GM23248 (cell line): ENCODE data around the gene RBFOX2. TPM values are rescaled to one million over a fixed set of nuclear protein-coding genes. Genes with fewer than 3 reads are reported as not detected.

ENCODE experiments used
- DNase-seq: peaks from one replicate; pipeline ENCODE4 v3.0.0-alpha.2; 2015
- H2AFZ ChIP-seq: fragments of 200-600 bp; sonication (generic); 2 replicates; pipeline ENCODE4 v1.6.1; 2016; ENCODE audit warnings: antibody characterized with exemption
- H3F3A ChIP-seq: fragments of 200-600 bp; sonication (generic); 2 replicates; pipeline ENCODE4 v1.6.1; 2016; ENCODE audit warnings: mild to moderate bottlenecking, antibody characterized with exemption, mixed run types; ENCODE audit not compliant: insufficient read depth
- H3K27ac ChIP-seq: fragments of 200-600 bp; sonication (generic); 2 replicates; pipeline ENCODE4 v1.5.1; 2016; ENCODE audit warnings: mild to moderate bottlenecking
- H3K27me3 ChIP-seq: fragments of 200-600 bp; sonication (generic); replicated peaks from 2 replicates; pipeline ENCODE4 v1.6.1; 2016; ENCODE audit warnings: mild to moderate bottlenecking; ENCODE audit not compliant: insufficient read depth
- H3K36me3 ChIP-seq: fragments of 200-600 bp; sonication (generic); 2 replicates; pipeline ENCODE4 v1.6.1; 2016; ENCODE audit warnings: low read depth, mild to moderate bottlenecking
- H3K4me1 ChIP-seq: fragments of 200-600 bp; sonication (generic); 2 replicates; pipeline ENCODE4 v1.6.1; 2016; ENCODE audit warnings: mild to moderate bottlenecking; ENCODE audit not compliant: insufficient read depth
- H3K4me2 ChIP-seq: fragments of 200-600 bp; sonication (generic); one replicate; pipeline ENCODE4 v1.6.1; 2016; ENCODE audit warnings: mild to moderate bottlenecking; ENCODE audit not compliant: unreplicated experiment
- H3K4me3 ChIP-seq: fragments of 200-600 bp; sonication (generic); 2 replicates; pipeline ENCODE4 v1.5.1; 2016; ENCODE audit warnings: mild to moderate bottlenecking
- H3K79me2 ChIP-seq: fragments of 200-600 bp; sonication (generic); 2 replicates; pipeline ENCODE4 v1.6.1; 2016; ENCODE audit warnings: mild to moderate bottlenecking; ENCODE audit not compliant: insufficient read depth
- H3K9ac ChIP-seq: fragments of 200-600 bp; sonication (generic); 2 replicates; pipeline ENCODE4 v1.6.1; 2016; ENCODE audit warnings: mild to moderate bottlenecking
- H3K9me2 ChIP-seq: fragments of 200-600 bp; sonication (generic); 2 replicates; pipeline ENCODE4 v1.6.1; 2016; ENCODE audit warnings: mixed run types, mild to moderate bottlenecking, moderate library complexity; ENCODE audit not compliant: insufficient read depth
- H3K9me3 ChIP-seq: fragments of 200-600 bp; sonication (generic); one replicate; pipeline ENCODE4 v1.6.1; 2017; ENCODE audit warnings: low read depth
- H4K20me1 ChIP-seq: fragments of 200-600 bp; sonication (generic); 2 replicates; pipeline ENCODE4 v1.6.0; 2016; ENCODE audit not compliant: insufficient read depth
- EZH2 ChIP-seq: fragments of 200-600 bp; sonication (generic); IDR thresholded peaks from 2 replicates; pipeline ENCODE4 v1.6.1; 2018; ENCODE audit warnings: antibody characterized with exemption, mild to moderate bottlenecking; ENCODE audit not compliant: insufficient read depth, poor library complexity, severe bottlenecking
- EZH2phosphoT487 ChIP-seq: fragments of 200-600 bp; sonication (generic); IDR thresholded peaks from 2 replicates; pipeline ENCODE4 v1.6.1; 2018; ENCODE audit warnings: antibody characterized with exemption, moderate library complexity, mild to moderate bottlenecking, low read depth; ENCODE audit not compliant: insufficient read depth
- WGBS, 2 experiments: methylation state at CpG; one replicate each; pipeline ENCODE4 v1.1.6; 2015 to 2017; ENCODE audit warnings: low lambda C conversion rate in 2 of 2, low coverage in 1 of 2; ENCODE audit errors: missing lambda C conversion rate in 2 of 2; 5-methylcytosine and 5-hydroxymethylcytosine counted together
- in situ Hi-C: fragments of 300-500 bp; cut with MboI; formaldehyde crosslinking; loops from 2 replicates; pipeline ENCODE4 v1.15.0; 2020
- polyA plus RNA-seq: library from polyadenylated mRNA; unstranded; fragments of >200 nt; fragmentation: Nextera tagmentation; extraction: Ambion mirVana; gene quantifications from 2 replicates; pipeline ENCODE4 v1.2.1, GENCODE V29; 2016
- total RNA-seq: library from RNA; depleted of rRNA; stranded (reverse); fragments of >200 nt; shearing (Covaris generic); gene quantifications from 2 replicates; pipeline ENCODE4 v1.2.3, GENCODE V29; 2014

RBFOX2 gene
- total and polyA plus RNA-seq, 2 experiments from 2014 or later = 127 to 136 TPM

DNA sequence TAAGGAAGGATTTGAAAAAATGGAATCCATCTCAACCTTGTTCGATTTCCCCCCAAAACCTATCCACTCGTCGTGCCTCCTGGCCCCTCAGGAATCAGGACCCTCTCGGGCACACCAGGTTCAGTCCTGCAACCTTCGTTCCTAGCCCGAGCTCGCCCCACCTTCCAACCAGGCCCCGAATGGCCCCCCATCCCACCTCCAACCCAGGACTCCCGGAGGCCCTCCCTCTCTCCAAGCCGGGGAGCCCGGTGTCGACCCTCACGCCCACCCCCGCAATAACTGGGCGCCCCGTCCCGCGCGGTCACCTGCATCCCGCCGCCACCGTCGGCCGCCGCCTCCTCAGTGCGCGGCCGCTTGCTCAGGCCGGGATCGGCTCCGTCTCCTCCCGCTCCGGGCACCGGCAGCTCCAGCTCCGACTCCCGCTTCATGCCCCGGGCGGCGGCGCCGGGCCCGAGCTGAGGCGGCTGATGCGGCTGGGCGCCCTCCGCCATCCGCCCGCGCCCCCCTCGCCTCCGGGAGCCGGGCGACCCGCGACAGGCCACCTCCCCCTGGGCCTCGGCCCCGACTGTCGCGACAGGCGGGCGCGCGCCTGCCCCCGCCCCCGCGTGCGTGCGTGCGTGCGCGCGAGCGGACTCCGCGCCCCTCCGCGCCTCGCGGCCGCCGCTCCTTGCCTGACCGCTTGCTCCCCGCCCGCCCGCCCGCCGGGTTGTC is 534 bp downstream of the RBFOX2 start:
- H3K9me2 ChIP-seq = no peaks in the 10 kb centered on the region
- peaks cover 28% of the 10 kb centered on the region for H3F3A ChIP-seq
- no peaks in the 10 kb centered on the region for H4K20me1 ChIP-seq
- H3K4me3 ChIP-seq = peak overlapping the region; percentile 98
- H2AFZ ChIP-seq = peak overlapping the region; percentile 83
- H3K9ac ChIP-seq = peak overlapping the region; percentile 93
- TF ChIP-seq EZH2phosphoT487 (no peak), EZH2 (no peak)
- peaks cover 51% of the 10 kb centered on the region for H3K79me2 ChIP-seq
- no peaks in the 10 kb centered on the region for H3K36me3 ChIP-seq
- H3K9me3 ChIP-seq = no peaks in the 10 kb centered on the region
- no peak for DNase-seq
- peaks cover 19% of the 10 kb centered on the region for H3K4me1 ChIP-seq
- WGBS, 2 experiments = 0 to 1% methylated on average over 29 to 60 of the region's 87 CpGs
- in situ Hi-C loops = no loop called here
- H3K4me2 ChIP-seq = peak overlapping the region; percentile 88
- H3K27ac ChIP-seq = peak overlapping the region; percentile 74
- no peaks in the 10 kb centered on the region for H3K27me3 ChIP-seq

DNA sequence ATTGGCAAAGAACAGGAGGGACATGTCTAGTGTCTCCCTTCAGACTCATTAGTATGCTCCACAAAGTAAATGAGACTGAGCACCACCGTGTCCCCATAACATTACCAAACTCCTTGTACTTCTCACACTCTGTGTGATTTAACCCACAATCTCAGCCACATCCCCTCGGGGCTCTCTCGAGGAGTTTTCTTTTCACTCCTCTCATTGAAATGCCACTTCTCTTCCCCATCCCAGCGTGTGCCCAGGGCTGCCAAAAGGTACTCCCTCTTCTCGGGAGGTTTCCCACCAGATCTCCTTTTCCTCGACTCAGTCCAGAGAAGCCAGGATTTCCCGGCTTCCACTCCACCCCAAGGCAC is 1.1 kb downstream of the RBFOX2 start:
- no peaks in the 10 kb centered on the region for H4K20me1 ChIP-seq
- 0% methylated on average over 7 of the region's 7 CpGs for WGBS, 2 experiments
- in situ Hi-C loops = no loop called here

DNA sequence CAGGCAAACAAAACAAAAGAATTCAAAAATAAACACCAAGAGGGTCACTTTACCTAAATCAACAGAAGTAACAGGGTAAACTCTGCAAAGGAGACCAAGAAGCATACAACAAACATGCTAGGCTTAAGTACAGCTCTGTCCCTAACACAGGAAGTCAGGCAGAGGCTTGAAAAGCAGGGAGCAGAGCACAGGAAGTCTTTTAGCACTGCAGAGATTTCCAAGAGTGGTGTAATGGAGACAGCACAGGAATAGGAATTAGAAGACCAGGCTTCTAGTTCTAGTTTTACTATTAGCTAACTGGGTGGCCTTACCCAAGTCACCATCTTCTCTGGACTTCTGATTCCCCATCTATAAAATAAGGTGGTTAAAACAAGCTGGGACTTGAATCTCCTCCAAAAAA is 1.9 kb downstream of the RBFOX2 start:
- no peaks in the 10 kb centered on the region for H3K36me3 ChIP-seq
- peak overlapping the region; percentile 88 for H3K4me2 ChIP-seq
- H3F3A ChIP-seq = peaks cover 42% of the 10 kb centered on the region
- H3K9me2 ChIP-seq = no peaks in the 10 kb centered on the region
- TF ChIP-seq EZH2 = no peak
- no peak for TF ChIP-seq EZH2phosphoT487
- H4K20me1 ChIP-seq = no peaks in the 10 kb centered on the region
- H3K79me2 ChIP-seq = peaks cover 64% of the 10 kb centered on the region
- H3K27ac ChIP-seq = peak overlapping the region; percentile 74
- peak; percentile 64 for DNase-seq
- H3K4me3 ChIP-seq = peak overlapping the region; percentile 98
- in situ Hi-C loops = no loop called here
- H3K9me3 ChIP-seq = no peaks in the 10 kb centered on the region
- H3K27me3 ChIP-seq = no peaks in the 10 kb centered on the region
- H3K9ac ChIP-seq = peak overlapping the region; percentile 93
- no peak overlapping the region for H2AFZ ChIP-seq
- H3K4me1 ChIP-seq = peaks cover 32% of the 10 kb centered on the region

More for the DNA sequence above, 1.1 kb downstream of the RBFOX2 start:
- TF ChIP-seq EZH2phosphoT487 (no peak), EZH2 (no peak)
- Histone ChIP-seq H3K9me2 (no peaks in the 10 kb centered on the region), H2AFZ (peak overlapping the region; percentile 83), H3K36me3 (no peaks in the 10 kb centered on the region), H3K9me3 (no peaks in the 10 kb centered on the region), H3K4me3 (peak overlapping the region; percentile 98), H3F3A (peaks cover 34% of the 10 kb centered on the region), H3K79me2 (peaks cover 56% of the 10 kb centered on the region), H3K4me2 (peak overlapping the region; percentile 88), H3K27me3 (no peaks in the 10 kb centered on the region), H3K27ac (peak overlapping the region; percentile 74), H3K9ac (peak overlapping the region; percentile 93), H3K4me1 (peaks cover 24% of the 10 kb centered on the region)
- DNase-seq = peak; percentile 50

DNA sequence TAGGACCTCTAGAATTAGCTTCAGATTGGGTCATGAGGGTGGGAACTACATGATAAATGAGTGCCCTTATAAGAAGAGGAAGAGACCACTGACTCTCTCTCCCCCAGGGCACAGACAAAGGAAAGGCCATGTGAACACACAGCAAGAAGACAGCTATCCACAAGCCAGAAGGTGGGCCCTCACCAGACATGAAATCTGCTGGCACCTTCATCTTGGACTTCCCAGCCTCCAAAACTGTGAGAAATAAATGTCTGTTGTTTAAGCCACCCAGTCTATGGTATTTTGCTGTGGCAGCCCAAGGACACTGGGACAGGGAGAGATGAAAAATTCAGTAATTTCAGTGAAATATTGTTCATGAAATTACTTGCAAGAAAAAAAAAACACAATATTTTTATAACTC is 5.9 kb downstream of the RBFOX2 start:
- Histone ChIP-seq H3K27ac (peak overlapping the region; percentile 53), H3K36me3 (no peaks in the 10 kb centered on the region), H4K20me1 (no peaks in the 10 kb centered on the region), H3F3A (peaks cover 38% of the 10 kb centered on the region), H3K4me3 (peak overlapping the region; percentile 11; the same call in 1 of the 2 replicates), H3K27me3 (no peaks in the 10 kb centered on the region), H3K9me3 (no peaks in the 10 kb centered on the region), H3K4me2 (peak overlapping the region; percentile 43), H3K9ac (peak overlapping the region; percentile 29; the same call in 1 of the 2 replicates), H3K9me2 (no peaks in the 10 kb centered on the region), H3K4me1 (peaks cover 36% of the 10 kb centered on the region), H2AFZ (no peak overlapping the region), H3K79me2 (peaks cover 100% of the 10 kb centered on the region)
- TF ChIP-seq EZH2 (no peak), EZH2phosphoT487 (no peak)
- no peak for DNase-seq
- in situ Hi-C loops = no loop called here

DNA sequence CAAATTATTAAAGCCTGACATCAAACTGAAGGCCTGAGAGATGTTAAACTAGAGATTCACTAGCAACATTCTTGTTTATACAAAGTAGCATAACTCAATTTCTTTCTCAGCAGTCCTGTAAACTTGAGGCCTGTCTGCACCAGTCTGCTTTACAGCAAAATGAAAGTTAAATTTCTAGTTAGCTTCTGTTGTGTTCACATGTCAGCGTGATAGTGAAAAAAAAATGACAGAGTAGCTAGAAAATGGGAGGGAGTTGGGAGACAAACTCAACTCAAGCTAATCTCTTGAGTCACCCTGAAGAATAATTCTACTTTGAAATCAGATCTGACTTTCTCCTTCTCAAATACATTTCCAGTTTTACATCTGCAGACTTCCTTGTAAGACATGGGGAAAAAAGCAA is 6.5 kb downstream of the RBFOX2 start:
- peak overlapping the region; percentile 29; the same call in 1 of the 2 replicates for H3K9ac ChIP-seq
- in situ Hi-C loops = no loop called here
- peak overlapping the region; percentile 11 for H3K4me3 ChIP-seq
- TF ChIP-seq EZH2phosphoT487 (0 out of 2 replicates have a peak, but pooled peaks have one; percentile 69), EZH2 (no peak)
- DNase-seq = peak; percentile 77
- H4K20me1 ChIP-seq = no peaks in the 10 kb centered on the region
- H3K79me2 ChIP-seq = peaks cover 100% of the 10 kb centered on the region
- H3K36me3 ChIP-seq = no peaks in the 10 kb centered on the region
- H3F3A ChIP-seq = peaks cover 33% of the 10 kb centered on the region
- no peak overlapping the region for H2AFZ ChIP-seq
- H3K4me2 ChIP-seq = peak overlapping the region; percentile 43
- H3K27me3 ChIP-seq = no peaks in the 10 kb centered on the region
- H3K4me1 ChIP-seq = peaks cover 41% of the 10 kb centered on the region
- 0 to 9% methylated on average over 1 of the region's 1 CpG for WGBS, 2 experiments
- H3K9me2 ChIP-seq = no peaks in the 10 kb centered on the region
- H3K27ac ChIP-seq = peak overlapping the region; percentile 53
- H3K9me3 ChIP-seq = no peaks in the 10 kb centered on the region
